ENCODE measurements around the gene TTC32. TPM values are rescaled to one million over a fixed set of nuclear protein-coding genes. Genes with fewer than 3 reads are reported as not detected.

TTC32 gene
- total and polyA plus RNA-seq, 2 experiments from 2014 or later: 4.6 to 17.0 TPM

GRCh38 chr2:19878268-19879046 is 23.3 kb downstream of the TTC32 start (continued):
- TF ChIP-seq EZH2 (IDR thresholded peaks at IDR 0.05; ENCODE audit: low read depth, unreplicated experiment): no peak
- TF ChIP-seq NANOG (IDR thresholded peaks at IDR 0.05; ENCODE audit: borderline replicate concordance): no peak
- TF ChIP-seq STAT1 (IDR thresholded peaks at IDR 0.05; ENCODE audit: unreplicated experiment): no peak
- no peak for TF ChIP-seq ZNF114 (CRISPR knock-in tag; IDR thresholded peaks at IDR 0.05)
- no peak for TF ChIP-seq ZNF331 (CRISPR knock-in tag; IDR thresholded peaks at IDR 0.05; ENCODE audit: low read depth)
- TF ChIP-seq EZH2phosphoT487 (IDR thresholded peaks at IDR 0.05; ENCODE audit: unreplicated experiment): no peak

GRCh38 chr2:19876751-19877150 is 25.0 kb downstream of the TTC32 start:
- Mint-ChIP-seq H3K36me3 (ENCODE audit: low read depth) (no peaks in the 10 kb centered on the region), H3K4me1 (no peaks in the 10 kb centered on the region), H3K27me3 (ENCODE audit: insufficient read depth, low read depth, poor library complexity) (no peaks in the 10 kb centered on the region), H3K4me3 (no peak overlapping the region), H3K27ac (no peak overlapping the region), H3K9me3 (no peaks in the 10 kb centered on the region; the same call in 2 of the 3 replicates)
- Histone ChIP-seq H3K36me3 (ENCODE audit: insufficient read depth) (no peaks in the 10 kb centered on the region), H3F3A (replicated peaks; ENCODE audit: low read depth) (no peaks in the 10 kb centered on the region), H3K9me2 (ENCODE audit: insufficient read depth) (peaks cover 11% of the 10 kb centered on the region; the same call in 1 of the 2 replicates), H3K4me2 (no peak overlapping the region), H3K79me2 (replicated peaks; ENCODE audit: insufficient read depth) (no peaks in the 10 kb centered on the region), H3K27me3 (ENCODE audit: insufficient read depth) (no peaks in the 10 kb centered on the region), H4K20me1 (replicated peaks; ENCODE audit: insufficient read depth) (no peaks in the 10 kb centered on the region; the same call in 1 of the 2 replicates), H3K27ac (ENCODE audit: low read depth) (no peak overlapping the region), H3K4me1 (ENCODE audit: insufficient read depth) (no peaks in the 10 kb centered on the region), H2AFZ (no peak overlapping the region), H3K4me3 (no peak overlapping the region)
- DNase-seq (ENCODE audit: low spot score) (no peak), ATAC-seq (no peak)
- no peak for TF ChIP-seq CREB1 (CRISPR knock-in tag; IDR thresholded peaks at IDR 0.05; ENCODE audit: low read depth)
- TF ChIP-seq ZNF331 (CRISPR knock-in tag; IDR thresholded peaks at IDR 0.05; ENCODE audit: low read depth): no peak
- no peak for TF ChIP-seq STAT1 (IDR thresholded peaks at IDR 0.05; ENCODE audit: unreplicated experiment)
- no peak for TF ChIP-seq ZNF462 (CRISPR knock-in tag; IDR thresholded peaks at IDR 0.05)
- TF ChIP-seq REST (IDR thresholded peaks at IDR 0.05; ENCODE audit: unreplicated experiment): no peak
- no peak for TF ChIP-seq CTCF (conservative IDR thresholded peaks at IDR 0.05; ENCODE audit: low read depth in 2 of 2)
- no peak for TF ChIP-seq POLR2AphosphoS5 (IDR thresholded peaks at IDR 0.05; ENCODE audit: low read depth)
- no peak for TF ChIP-seq JUNB (IDR thresholded peaks at IDR 0.05; ENCODE audit: unreplicated experiment)
- TF ChIP-seq EZH2phosphoT487 (IDR thresholded peaks at IDR 0.05; ENCODE audit: unreplicated experiment): no peak
- TF ChIP-seq ZNF114 (CRISPR knock-in tag; IDR thresholded peaks at IDR 0.05): no peak
